C4-2B (cell line): ENCODE measurements around the gene F8A1.
"Not testable (repeated sequence)": the region's sequence is repeated elsewhere in the genome, so short reads cannot be mapped to it uniquely, and the experiment has no call there.

Source experiments
- H3K27ac ChIP-seq: fragments of 450-650 bp; 2 replicates; pipeline ENCODE4 v1.5.1; 2017
- ZFX ChIP-seq: fragments of 450-650 bp; IDR thresholded peaks from 2 replicates; pipeline ENCODE4 v1.6.1; 2017
- TF ChIP-seq, protein P1 (sequence below): fragments of 450-650 bp; conservative IDR thresholded peaks from 2 replicates; pipeline ENCODE4 v1.5.1; 2017; ENCODE audit warnings: mild to moderate bottlenecking

The F8A1 gene

DNA sequence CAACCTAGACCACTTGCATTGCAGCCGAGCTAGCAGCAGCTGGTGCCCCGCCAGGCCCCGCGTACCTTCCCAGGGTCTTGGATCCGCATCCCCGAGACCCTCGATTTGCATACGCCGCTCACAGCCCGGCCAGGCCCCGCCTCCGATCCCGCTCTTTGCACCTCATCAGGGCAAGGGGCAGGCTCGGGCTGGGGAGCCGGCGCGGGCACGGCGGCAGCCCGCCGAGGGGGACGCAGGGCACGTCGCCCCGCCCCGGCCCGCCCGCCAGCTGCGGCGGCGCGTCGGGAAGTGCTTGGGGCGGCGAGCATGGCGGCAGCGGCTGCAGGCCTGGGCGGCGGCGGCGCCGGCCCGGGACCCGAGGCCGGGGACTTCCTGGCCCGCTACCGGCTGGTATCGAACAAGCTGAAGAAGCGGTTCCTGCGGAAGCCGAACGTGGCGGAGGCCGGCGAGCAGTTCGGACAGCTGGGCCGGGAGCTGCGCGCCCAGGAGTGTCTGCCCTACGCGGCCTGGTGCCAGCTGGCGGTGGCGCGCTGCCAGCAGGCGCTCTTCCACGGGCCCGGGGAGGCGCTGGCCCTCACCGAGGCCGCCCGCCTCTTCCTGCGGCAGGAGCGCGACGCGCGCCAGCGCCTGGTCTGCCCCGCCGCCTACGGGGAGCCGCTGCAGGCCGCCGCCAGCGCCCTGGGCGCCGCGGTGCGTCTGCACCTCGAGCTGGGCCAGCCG is at the start of gene F8A1:
Gene F8A1 (plus strand): TSS at position 287 of the 720 bp plus-strand sequence. CDS start 20 bp downstream, at position 307.
- not testable (repeated sequence) for H3K27ac ChIP-seq

DNA sequence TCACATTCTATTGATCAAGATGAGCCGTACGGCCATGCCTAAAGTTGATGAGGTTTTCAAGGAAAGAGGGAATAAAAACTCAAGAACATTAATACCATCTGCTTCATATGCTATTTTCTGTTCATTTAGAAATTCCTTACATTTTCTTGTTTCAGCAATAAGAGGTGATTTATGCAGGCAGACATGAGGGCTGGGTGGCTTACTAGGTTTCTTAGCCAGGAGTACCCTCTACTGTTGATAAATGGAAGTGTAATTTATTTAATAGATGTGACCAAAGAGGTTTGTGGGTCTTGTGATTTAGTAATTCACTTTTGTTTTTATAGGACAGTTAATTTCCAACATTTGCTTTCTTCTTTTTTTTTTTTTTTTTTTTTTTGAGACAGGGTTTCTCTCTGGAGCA is 45.3 kb upstream of the F8A1 start:
- TF ChIP-seq, protein P1, sequence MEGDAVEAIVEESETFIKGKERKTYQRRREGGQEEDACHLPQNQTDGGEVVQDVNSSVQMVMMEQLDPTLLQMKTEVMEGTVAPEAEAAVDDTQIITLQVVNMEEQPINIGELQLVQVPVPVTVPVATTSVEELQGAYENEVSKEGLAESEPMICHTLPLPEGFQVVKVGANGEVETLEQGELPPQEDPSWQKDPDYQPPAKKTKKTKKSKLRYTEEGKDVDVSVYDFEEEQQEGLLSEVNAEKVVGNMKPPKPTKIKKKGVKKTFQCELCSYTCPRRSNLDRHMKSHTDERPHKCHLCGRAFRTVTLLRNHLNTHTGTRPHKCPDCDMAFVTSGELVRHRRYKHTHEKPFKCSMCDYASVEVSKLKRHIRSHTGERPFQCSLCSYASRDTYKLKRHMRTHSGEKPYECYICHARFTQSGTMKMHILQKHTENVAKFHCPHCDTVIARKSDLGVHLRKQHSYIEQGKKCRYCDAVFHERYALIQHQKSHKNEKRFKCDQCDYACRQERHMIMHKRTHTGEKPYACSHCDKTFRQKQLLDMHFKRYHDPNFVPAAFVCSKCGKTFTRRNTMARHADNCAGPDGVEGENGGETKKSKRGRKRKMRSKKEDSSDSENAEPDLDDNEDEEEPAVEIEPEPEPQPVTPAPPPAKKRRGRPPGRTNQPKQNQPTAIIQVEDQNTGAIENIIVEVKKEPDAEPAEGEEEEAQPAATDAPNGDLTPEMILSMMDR, result peak; percentile 70
- no peak for TF ChIP-seq ZFX
- no peak overlapping the region for H3K27ac ChIP-seq

GRCh38 chrX:154850957-154851611 is 35.1 kb upstream of the F8A1 start:
- TF ChIP-seq, protein P1, result no peak
- no peak for TF ChIP-seq ZFX
- no peak overlapping the region for H3K27ac ChIP-seq

- TF ChIP-seq, protein P1, result no peak
- TF ChIP-seq ZFX, result no peak
- H3K27ac ChIP-seq, result no peak overlapping the region
Observed at GRCh38 chrX:154855256-154855655, 30.9 kb upstream of the F8A1 start.

DNA sequence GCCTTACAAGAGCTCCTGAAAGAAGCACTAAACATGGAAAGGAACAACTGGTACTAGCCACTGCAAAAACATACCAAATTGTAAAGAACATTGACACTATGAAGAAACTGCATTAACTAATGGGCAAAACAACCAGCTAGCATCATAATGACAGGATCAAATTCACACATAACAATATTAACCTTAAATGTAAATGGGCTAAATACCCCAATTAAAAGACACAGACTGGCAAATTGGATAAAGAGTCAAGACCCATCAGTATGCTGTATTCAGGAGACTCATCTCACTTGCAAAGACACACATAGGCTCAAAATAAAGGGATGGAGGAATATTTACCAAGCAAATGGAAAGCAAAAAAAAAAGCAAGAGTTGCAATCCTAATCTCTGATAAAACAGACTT is 17.6 kb upstream of the F8A1 start:
- H3K27ac ChIP-seq, result not testable (repeated sequence)

- TF ChIP-seq, protein P1, result no peak
- no peak for TF ChIP-seq ZFX
- no peak overlapping the region for H3K27ac ChIP-seq
Observed at GRCh38 chrX:154873329-154873728, 12.8 kb upstream of the F8A1 start.

DNA sequence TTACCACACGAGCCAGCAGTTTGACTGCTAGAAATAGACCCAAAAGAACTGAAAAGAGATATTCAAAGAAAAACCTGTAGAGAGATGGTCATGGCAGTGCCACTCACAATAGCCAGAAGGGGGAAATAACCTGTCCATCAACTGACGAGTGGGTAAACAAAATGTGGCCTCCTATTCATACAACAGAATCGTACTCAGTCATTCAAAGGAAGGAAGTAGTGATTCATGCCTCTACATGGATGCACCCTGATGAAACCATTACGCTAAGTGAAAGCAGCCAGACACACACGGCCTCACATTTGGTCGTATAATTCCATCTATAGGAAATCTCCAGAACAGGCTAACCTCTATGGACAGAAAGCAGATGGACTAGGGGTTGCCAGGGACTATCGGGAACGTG is 2.1 kb upstream of the F8A1 start:
- H3K27ac ChIP-seq, result not testable (repeated sequence)

DNA sequence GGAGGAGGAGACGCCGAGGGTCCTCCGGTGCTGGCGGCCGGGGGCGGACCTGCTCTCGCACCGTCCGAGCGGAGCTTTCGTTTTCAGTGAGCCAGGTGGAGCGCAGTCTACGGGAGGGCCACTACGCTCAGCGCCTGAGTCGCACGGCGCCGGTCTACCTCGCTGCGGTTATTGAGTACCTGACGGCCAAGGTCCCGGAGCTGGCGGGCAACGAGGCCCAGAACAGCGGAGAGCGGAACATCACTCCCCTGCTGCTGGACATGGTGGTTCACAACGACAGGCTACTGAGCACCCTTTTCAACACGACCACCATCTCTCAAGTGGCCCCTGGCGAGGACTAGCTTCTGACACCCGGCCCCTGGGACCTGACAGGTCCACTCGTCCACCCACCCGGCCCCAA is 1.1 kb upstream of the F8A1 start:
- not testable (repeated sequence) for H3K27ac ChIP-seq

- H3K27ac ChIP-seq, result not testable (repeated sequence)
Observed at GRCh38 chrX:154885549-154885948, 606 bp upstream of the F8A1 start.

DNA sequence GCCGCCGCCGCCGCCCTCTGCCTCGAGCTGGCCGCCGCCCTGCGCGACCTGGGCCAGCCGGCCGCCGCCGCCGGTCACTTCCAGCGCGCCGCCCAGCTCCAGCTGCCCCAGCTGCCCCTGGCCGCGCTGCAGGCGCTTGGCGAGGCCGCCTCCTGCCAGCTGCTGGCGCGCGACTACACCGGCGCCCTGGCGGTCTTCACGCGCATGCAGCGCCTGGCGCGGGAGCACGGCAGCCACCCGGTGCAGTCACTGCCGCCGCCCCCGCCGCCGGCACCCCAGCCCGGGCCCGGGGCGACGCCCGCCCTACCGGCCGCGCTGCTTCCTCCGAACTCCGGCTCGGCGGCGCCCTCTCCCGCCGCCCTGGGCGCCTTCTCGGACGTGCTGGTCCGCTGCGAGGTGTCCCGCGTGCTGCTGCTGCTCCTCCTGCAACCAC is 650 bp downstream of the F8A1 start:
- not testable (repeated sequence) for H3K27ac ChIP-seq
